ENCODE measurements around the gene WDR82. TPM values are rescaled to one million over a fixed set of nuclear protein-coding genes. Genes with fewer than 3 reads are reported as not detected.

The WDR82 gene
- total and polyA plus RNA-seq, 2 of the 8 experiments (the other 6 are each of a cell fraction or from before 2014, with no cell fraction given): 33.5 to 82.7 TPM

GRCh38 chr3:52319921-52320595 lies 41.6 kb upstream of the WDR82 start (continued):
- TF ChIP-seq CHD2 (IDR thresholded peaks at IDR 0.05; ENCODE audit: low read length) (no peak), JUN (IDR thresholded peaks at IDR 0.05; ENCODE audit: low read depth, low read length) (no peak)
